ENCODE data around the gene DAB2.

DNA sequence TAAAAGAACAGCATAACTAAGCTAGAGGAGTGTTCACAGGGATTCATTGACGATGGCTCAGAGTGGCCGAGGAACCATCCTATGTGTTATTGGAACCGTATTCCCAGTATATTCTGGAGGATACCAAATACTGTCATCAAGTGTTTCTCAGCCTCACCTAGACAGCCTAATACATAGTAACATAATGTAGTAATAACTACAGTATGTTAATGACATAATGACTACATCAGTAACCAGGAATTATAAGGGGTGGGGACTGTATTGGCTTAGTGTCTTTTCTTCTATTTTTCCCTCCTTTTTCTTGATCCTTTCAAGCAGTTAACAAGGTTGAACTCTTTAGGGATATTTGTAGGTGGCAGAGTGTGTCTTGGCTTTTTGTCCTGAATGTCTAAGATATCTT lies 33.8 kb downstream of the DAB2 start:
- TF ChIP-seq ZNF701 (tag by site-specific recombination; IDR thresholded peaks at IDR 0.05) (no peak), CTCF (tag by site-specific recombination; IDR thresholded peaks at IDR 0.05) (no peak), REST (tag by site-specific recombination; IDR thresholded peaks at IDR 0.05) (no peak), ZNF366 (tag by site-specific recombination; conservative IDR thresholded peaks at IDR 0.05) (no peak)

All from HEK293 (cell line).